Upper lobe of right lung (tissue), 1 donor: ENCODE measurements around the gene TBC1D1. TPM values are rescaled to one million over a fixed set of nuclear protein-coding genes. Genes with fewer than 3 reads are reported as not detected.

Experiments used
- ATAC-seq: fragments of 200-7000 bp; cut with Tn5 transposase; one replicate; pipeline ENCODE4 v1.9.1; 2020; ENCODE audit warnings: mild to moderate bottlenecking, moderate library complexity
- DNase-seq: peaks from one replicate; pipeline ENCODE4 v3.0.0-alpha.2; 2020
- H3K27ac ChIP-seq: fragments of 200-600 bp; one replicate; pipeline ENCODE4 v1.8.0; 2022
- H3K27me3 ChIP-seq: fragments of 200-600 bp; one replicate; pipeline ENCODE4 v1.8.0; 2022; ENCODE audit warnings: mild to moderate bottlenecking
- H3K36me3 ChIP-seq: fragments of 200-600 bp; one replicate; pipeline ENCODE4 v1.8.0; 2022
- H3K4me1 ChIP-seq: fragments of 200-600 bp; one replicate; pipeline ENCODE4 v1.8.0; 2022
- H3K4me3 ChIP-seq: fragments of 200-600 bp; one replicate; pipeline ENCODE4 v1.8.0; 2022; ENCODE audit warnings: mild to moderate bottlenecking
- H3K9me3 ChIP-seq: fragments of 200-600 bp; one replicate; pipeline ENCODE4 v1.8.0; 2022
- CTCF ChIP-seq: fragments of 200-600 bp; IDR thresholded peaks from one replicate; pipeline ENCODE4 v1.8.0; 2022; ENCODE audit warnings: antibody characterized with exemption
- intact Hi-C: fragments of 100-400 bp; cut with DNase I; formaldehyde crosslinking; loops from one replicate; pipeline ENCODE4 v1.11.0; 2022
- total RNA-seq: library from RNA; stranded (reverse); fragmentation: NEBNext Ultra II Directional; extraction: Animal tissue kit (Norgen Biotek cat#: 25700); gene quantifications from one replicate; pipeline ENCODE4 v1.2.1, GENCODE V29; 2021
- donor health status: DM: no; HTN: yes; CAD: no; lungs with severe emphysema.

The TBC1D1 gene
- total RNA-seq, 1 donor from 2014 or later: 61.9 TPM

GRCh38 chr4:38082424-38083385, 191.8 kb downstream of the TBC1D1 start:
- H3K27me3 ChIP-seq: no peaks in the 10 kb centered on the region
- peak overlapping the region; percentile 20 for H3K27ac ChIP-seq
- H3K36me3 ChIP-seq: no peaks in the 10 kb centered on the region
- peak; percentile 85 for ATAC-seq
- no peak for DNase-seq
- H3K9me3 ChIP-seq: no peaks in the 10 kb centered on the region
- TF ChIP-seq CTCF: no peak
- intact Hi-C loops: no loop called here
- no peak overlapping the region for H3K4me3 ChIP-seq
- H3K4me1 ChIP-seq: peaks cover 5% of the 10 kb centered on the region

- intact Hi-C loops: no loop called here
- no peak for TF ChIP-seq CTCF
Measured at GRCh38 chr4:38084877-38085711, 194.2 kb downstream of the TBC1D1 start.

GRCh38 chr4:38085751-38086150, 194.9 kb downstream of the TBC1D1 start:
- no peaks in the 10 kb centered on the region for H3K9me3 ChIP-seq
- no peaks in the 10 kb centered on the region for H3K4me1 ChIP-seq
- intact Hi-C loops: no loop called here
- H3K27ac ChIP-seq: no peak overlapping the region
- TF ChIP-seq CTCF: no peak
- H3K36me3 ChIP-seq: peaks cover 13% of the 10 kb centered on the region
- no peak overlapping the region for H3K4me3 ChIP-seq
- no peaks in the 10 kb centered on the region for H3K27me3 ChIP-seq
- ATAC-seq (no peak), DNase-seq (no peak)

More at GRCh38 chr4:38084877-38085711, 194.2 kb downstream of the TBC1D1 start:
- H3K27me3 ChIP-seq: no peaks in the 10 kb centered on the region
- no peaks in the 10 kb centered on the region for H3K9me3 ChIP-seq
- H3K4me3 ChIP-seq: no peak overlapping the region
- no peaks in the 10 kb centered on the region for H3K4me1 ChIP-seq
- H3K27ac ChIP-seq: no peak overlapping the region
- ATAC-seq: no peak
- DNase-seq: no peak
- peaks cover 7% of the 10 kb centered on the region for H3K36me3 ChIP-seq

GRCh38 chr4:38086151-38086848, 195.4 kb downstream of the TBC1D1 start:
- intact Hi-C loops: no loop called here
- H3K9me3 ChIP-seq: no peaks in the 10 kb centered on the region

More at GRCh38 chr4:38086151-38086848, 195.4 kb downstream of the TBC1D1 start:
- no peak for TF ChIP-seq CTCF
- no peak overlapping the region for H3K27ac ChIP-seq
- ATAC-seq: no peak
- H3K4me1 ChIP-seq: no peaks in the 10 kb centered on the region
- H3K4me3 ChIP-seq: no peak overlapping the region
- peaks cover 15% of the 10 kb centered on the region for H3K36me3 ChIP-seq
- DNase-seq: no peak
- H3K27me3 ChIP-seq: no peaks in the 10 kb centered on the region
